ENCODE data around the gene NDE1. TPM values are rescaled to one million over a fixed set of nuclear protein-coding genes. Genes with fewer than 3 reads are reported as not detected.

Gene NDE1
- total RNA-seq, 2 donors from 2014 or later, result 60.5 to 69.2 TPM

DNA sequence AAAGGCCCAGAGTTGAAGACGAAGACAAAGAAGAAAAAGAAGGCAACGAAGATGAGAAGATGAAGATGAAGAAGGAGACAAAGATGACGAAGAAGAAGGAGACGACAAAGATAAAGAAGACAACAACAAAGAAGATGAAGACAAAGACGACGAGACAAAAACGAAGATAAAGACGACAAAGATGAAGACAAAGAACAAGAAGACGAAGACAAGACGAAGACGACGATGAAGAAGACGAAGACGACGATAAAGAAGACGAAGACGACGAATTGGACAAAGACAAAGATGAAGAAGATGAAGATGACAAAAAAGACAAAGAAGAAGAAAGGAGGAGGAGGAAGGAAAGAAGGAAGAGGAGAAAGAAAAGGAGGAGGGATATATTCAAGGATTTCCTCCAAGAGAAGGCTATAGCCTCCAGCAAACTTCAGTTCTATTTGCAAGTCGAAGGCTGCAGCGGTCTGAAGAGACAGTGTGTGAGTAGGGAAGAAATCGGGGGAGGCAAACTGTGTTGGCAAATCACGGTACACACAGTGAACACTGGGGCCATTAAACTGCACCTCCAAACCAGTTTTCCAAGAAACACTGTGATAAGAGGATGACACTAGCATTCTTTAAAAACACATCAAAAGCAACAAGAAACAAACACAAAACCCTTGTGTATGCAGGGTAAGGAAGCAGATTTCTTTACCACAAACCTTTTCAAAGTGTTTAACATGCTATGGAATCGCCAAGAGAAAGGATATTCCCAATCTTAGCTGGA lies 47.6 kb upstream of the NDE1 start:
- Mint-ChIP-seq H3K36me3 (ENCODE audit: low read depth) (peaks cover 74% of the 10 kb centered on the region), H3K4me1 (peaks cover 10% of the 10 kb centered on the region), H3K27ac (no peak overlapping the region), H3K4me3 (no peak overlapping the region), H3K27me3 (ENCODE audit: insufficient read depth) (no peaks in the 10 kb centered on the region), H3K9me3 (no peaks in the 10 kb centered on the region)
- 96 to 97% methylated on average over 22 to 23 of the region's 23 CpGs for WGBS, 2 experiments (ENCODE audit: insufficient coverage in 1 of 2, insufficient read length in 1 of 2)
- Histone ChIP-seq H3K9ac (ENCODE audit: extremely low read depth, low read length, poor library complexity, severe bottlenecking) (no peak overlapping the region), H3K9me3 (ENCODE audit: control insufficient read depth, low read length) (no peaks in the 10 kb centered on the region), H3K4me3 (ENCODE audit: low read length) (no peak overlapping the region), H3K36me3 (ENCODE audit: control insufficient read depth, insufficient read depth, low read length) (peaks cover 70% of the 10 kb centered on the region), H3K4me1 (ENCODE audit: control insufficient read depth, insufficient read depth, low read length) (peaks cover 7% of the 10 kb centered on the region), H3K27ac (ENCODE audit: low read depth, low read length) (no peak overlapping the region), H3K27me3 (ENCODE audit: control insufficient read depth, insufficient read depth, low read length, poor library complexity, severe bottlenecking) (no peaks in the 10 kb centered on the region)
- no peak for TF ChIP-seq CTCF (conservative IDR thresholded peaks at IDR 0.05)
- DNase-seq, result no peak

DNA sequence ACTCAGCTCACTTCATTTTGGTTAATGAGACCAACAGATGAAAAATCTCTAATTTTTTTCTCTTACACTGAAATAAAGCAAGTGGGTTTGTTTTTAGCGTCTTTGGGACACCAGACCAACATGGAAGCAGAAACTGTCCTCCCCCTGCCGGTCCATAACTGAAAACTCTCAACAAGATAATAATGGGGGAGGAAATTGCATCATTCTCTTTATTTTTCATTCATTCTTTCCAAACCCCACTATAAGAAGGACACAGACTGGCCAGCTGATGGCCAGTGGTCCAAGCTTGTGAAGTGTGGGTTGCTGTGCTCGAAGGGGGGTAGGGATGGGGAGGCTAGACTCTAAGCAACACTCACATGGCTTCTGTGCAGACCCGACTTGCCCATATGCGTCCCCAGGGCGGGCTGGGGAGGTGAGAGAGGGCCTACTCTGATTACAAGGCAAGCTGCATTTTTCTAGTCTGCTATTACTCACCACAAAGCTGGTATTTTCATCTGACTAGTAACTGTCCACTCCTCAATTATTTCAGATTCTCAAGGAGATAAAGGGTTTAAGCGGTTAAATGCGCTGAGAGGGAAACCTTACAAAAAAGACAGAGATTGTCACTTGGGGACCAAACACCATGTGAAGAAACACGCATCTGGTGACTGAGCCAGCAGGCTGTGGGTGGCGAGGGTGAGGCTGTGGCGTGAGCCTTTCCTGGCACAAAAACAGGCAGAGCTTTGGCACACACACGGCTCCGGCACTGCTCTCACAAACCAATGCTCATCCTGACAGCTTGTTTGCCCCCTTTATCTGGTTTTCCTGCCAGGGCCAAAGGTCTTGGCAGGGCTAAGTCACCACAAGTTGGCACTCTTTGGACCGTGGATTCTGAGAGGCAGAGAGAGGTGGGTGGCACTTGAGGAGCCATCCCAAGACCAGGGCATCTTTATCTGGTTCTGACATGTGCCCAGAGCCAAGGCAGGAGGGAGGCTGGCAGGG lies 45.3 kb upstream of the NDE1 start:
- 95 to 100% methylated on average over 3 to 13 of the region's 14 CpGs for WGBS, 2 experiments (ENCODE audit: insufficient coverage in 1 of 2, insufficient read length in 1 of 2)
- TF ChIP-seq CTCF (conservative IDR thresholded peaks at IDR 0.05), result no peak
- H3K4me1 Mint-ChIP-seq, result peaks cover under 1% of the 10 kb centered on the region
- no peak overlapping the region for H3K9ac ChIP-seq (ENCODE audit: extremely low read depth, low read length, poor library complexity, severe bottlenecking)
- H3K4me3 ChIP-seq (ENCODE audit: low read length), result no peak overlapping the region
- H3K36me3 Mint-ChIP-seq (ENCODE audit: low read depth), result peaks cover 81% of the 10 kb centered on the region
- peaks cover under 1% of the 10 kb centered on the region for H3K4me1 ChIP-seq (ENCODE audit: control insufficient read depth, insufficient read depth, low read length)
- H3K36me3 ChIP-seq (ENCODE audit: control insufficient read depth, insufficient read depth, low read length), result peaks cover 72% of the 10 kb centered on the region
- H3K27ac ChIP-seq (ENCODE audit: low read depth, low read length), result no peak overlapping the region
- no peak overlapping the region for H3K27ac Mint-ChIP-seq
- H3K27me3 ChIP-seq (ENCODE audit: control insufficient read depth, insufficient read depth, low read length, poor library complexity, severe bottlenecking), result no peaks in the 10 kb centered on the region
- no peak overlapping the region for H3K4me3 Mint-ChIP-seq
- H3K9me3 ChIP-seq (ENCODE audit: control insufficient read depth, low read length), result no peaks in the 10 kb centered on the region
- no peak for DNase-seq
- no peaks in the 10 kb centered on the region for H3K27me3 Mint-ChIP-seq (ENCODE audit: insufficient read depth)
- no peaks in the 10 kb centered on the region for H3K9me3 Mint-ChIP-seq

- Mint-ChIP-seq H3K27ac (no peak overlapping the region), H3K27me3 (ENCODE audit: insufficient read depth) (no peaks in the 10 kb centered on the region), H3K4me3 (no peak overlapping the region), H3K36me3 (ENCODE audit: low read depth) (peaks cover 79% of the 10 kb centered on the region), H3K9me3 (no peaks in the 10 kb centered on the region), H3K4me1 (no peaks in the 10 kb centered on the region)
- H3K4me3 ChIP-seq (ENCODE audit: low read length), result no peak overlapping the region
- no peak for DNase-seq
- 92 to 96% methylated on average over 7 to 13 of the region's 13 CpGs for whole genome bisulfite sequencing, 2 experiments (ENCODE audit: insufficient coverage in 1 of 2, insufficient read length in 1 of 2)
- no peak overlapping the region for H3K27ac ChIP-seq (ENCODE audit: low read depth, low read length)
- H3K4me1 ChIP-seq (ENCODE audit: control insufficient read depth, insufficient read depth, low read length), result no peaks in the 10 kb centered on the region
- H3K36me3 ChIP-seq (ENCODE audit: control insufficient read depth, insufficient read depth, low read length), result peaks cover 71% of the 10 kb centered on the region
- H3K9ac ChIP-seq (ENCODE audit: extremely low read depth, low read length, poor library complexity, severe bottlenecking), result no peak overlapping the region
- H3K27me3 ChIP-seq (ENCODE audit: control insufficient read depth, insufficient read depth, low read length, poor library complexity, severe bottlenecking), result no peaks in the 10 kb centered on the region
- no peak for TF ChIP-seq CTCF (conservative IDR thresholded peaks at IDR 0.05)
- H3K9me3 ChIP-seq (ENCODE audit: control insufficient read depth, low read length), result no peaks in the 10 kb centered on the region
Measured at GRCh38 chr16:15605839-15606517, 44.1 kb upstream of the NDE1 start.
